ENCODE results near the gene KDM6B. TPM values are rescaled to one million over a fixed set of nuclear protein-coding genes. Genes with fewer than 3 reads are reported as not detected.
A peak's percentile ranks its signal among the peaks of the same experiment; 100 is the strongest.

Gene KDM6B
- total RNA-seq, 1 donor from 2014 or later = 41.0 TPM

- no peak for ATAC-seq
- no peak for DNase-seq (ENCODE audit: low spot score)
- intact Hi-C loops (cut with DNase I) = no loop called here
These were observed 13.0 kb downstream of the KDM6B start for GRCh38 chr17:7846765-7847661.

GRCh38 chr17:7848131-7848579 lies 14.1 kb downstream of the KDM6B start:
- DNase-seq (ENCODE audit: low spot score) (no peak), ATAC-seq (no peak)
- intact Hi-C loops (cut with DNase I) = no loop called here

GRCh38 chr17:7848739-7849129 lies 14.7 kb downstream of the KDM6B start:
- intact Hi-C loops (cut with DNase I) = no loop called here
- ATAC-seq (no peak), DNase-seq (ENCODE audit: low spot score) (no peak)

GRCh38 chr17:7849130-7849750 lies 15.2 kb downstream of the KDM6B start:
- ATAC-seq (no peak), DNase-seq (ENCODE audit: low spot score) (no peak)
- intact Hi-C loops (cut with DNase I) = no loop called here

- intact Hi-C loops (cut with DNase I) = loop anchor here (10.0 kb wide), 1 partner anchor 835 kb away; the partner anchor contains the start of gene RNASEK
- DNase-seq (ENCODE audit: low spot score) (no peak), ATAC-seq (no peak)
These were observed 15.9 kb downstream of the KDM6B start for GRCh38 chr17:7849751-7850504.

DNA sequence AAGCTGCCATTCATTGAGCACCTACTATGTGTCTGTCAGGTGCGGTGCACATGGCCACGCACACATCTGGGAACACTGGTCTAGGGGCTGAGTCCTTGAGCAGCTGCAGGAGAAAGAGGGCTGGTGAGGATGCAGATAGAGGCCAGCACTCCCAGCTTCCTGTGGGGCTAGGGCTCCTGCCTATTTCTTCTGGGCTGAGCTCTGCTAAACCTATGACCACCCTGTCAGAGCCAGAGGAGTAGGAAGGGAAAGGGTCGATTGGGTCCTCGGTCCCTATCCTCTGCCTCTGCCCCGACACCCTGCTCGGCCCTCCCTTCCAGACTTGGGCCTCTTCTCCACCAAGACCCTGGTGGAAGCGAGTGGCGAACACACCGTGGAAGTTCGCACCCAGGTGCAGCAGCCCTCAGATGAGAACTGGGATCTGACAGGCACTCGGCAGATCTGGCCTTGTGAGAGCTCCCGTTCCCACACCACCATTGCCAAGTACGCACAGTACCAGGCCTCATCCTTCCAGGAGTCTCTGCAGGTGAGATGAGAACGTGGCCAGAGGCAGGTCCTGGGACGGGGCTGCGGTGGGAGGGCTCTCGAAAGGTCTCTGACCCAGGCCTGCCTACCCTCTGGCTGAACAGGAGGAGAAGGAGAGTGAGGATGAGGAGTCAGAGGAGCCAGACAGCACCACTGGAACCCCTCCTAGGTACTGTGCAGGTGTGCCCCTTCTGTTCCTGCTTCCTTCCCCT lies 16.9 kb downstream of the KDM6B start:
- ATAC-seq (peak; percentile 0), DNase-seq (ENCODE audit: low spot score) (no peak)
- intact Hi-C loops (cut with DNase I) = loop anchor here (10.0 kb wide), 1 partner anchor 836 kb away; the partner anchor contains the start of gene RNASEK

GRCh38 chr17:7851438-7852261 lies 17.6 kb downstream of the KDM6B start:
- peak; percentile 75 for ATAC-seq
- DNase-seq (ENCODE audit: low spot score) = peak; percentile 94
- intact Hi-C loops (cut with DNase I) = loop anchor here (10.0 kb wide), 1 partner anchor 837 kb away; the partner anchor contains the start of gene RNASEK

- intact Hi-C loops (cut with DNase I) = loop anchor here (10.0 kb wide), 1 partner anchor 837 kb away; the partner anchor contains the start of gene RNASEK
- DNase-seq (ENCODE audit: low spot score) = peak; percentile 73
- ATAC-seq = no peak
These were observed 18.2 kb downstream of the KDM6B start for GRCh38 chr17:7852262-7852670.

DNA sequence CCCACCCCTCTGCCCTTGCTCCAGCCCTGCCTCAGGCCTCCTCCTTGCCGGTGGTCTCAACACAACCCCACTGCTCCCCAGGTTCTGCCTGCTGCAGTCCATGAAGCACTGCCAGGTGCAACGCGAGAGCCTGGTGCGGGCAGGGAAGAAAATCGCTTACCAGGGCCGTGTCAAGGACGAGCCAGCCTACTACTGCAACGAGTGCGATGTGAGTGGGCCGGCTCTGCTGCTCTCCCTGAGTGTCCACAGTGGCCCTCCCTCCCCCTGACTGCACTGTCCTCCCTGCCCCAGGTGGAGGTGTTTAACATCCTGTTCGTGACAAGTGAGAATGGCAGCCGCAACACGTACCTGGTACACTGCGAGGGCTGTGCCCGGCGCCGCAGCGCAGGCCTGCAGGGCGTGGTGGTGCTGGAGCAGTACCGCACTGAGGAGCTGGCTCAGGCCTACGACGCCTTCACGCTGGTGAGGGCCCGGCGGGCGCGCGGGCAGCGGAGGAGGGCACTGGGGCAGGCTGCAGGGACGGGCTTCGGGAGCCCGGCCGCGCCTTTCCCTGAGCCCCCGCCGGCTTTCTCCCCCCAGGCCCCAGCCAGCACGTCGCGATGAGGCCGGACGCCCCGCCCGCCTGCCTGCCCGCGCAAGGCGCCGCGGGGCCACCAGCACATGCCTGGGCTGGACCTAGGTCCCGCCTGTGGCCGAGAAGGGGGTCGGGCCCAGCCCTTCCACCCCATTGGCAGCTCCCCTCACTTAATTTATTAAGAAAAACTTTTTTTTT lies 19.1 kb downstream of the KDM6B start:
- intact Hi-C loops (cut with DNase I) = loop anchor here (10.0 kb wide), 1 partner anchor 838 kb away; the partner anchor contains the start of gene RNASEK
- ATAC-seq (no peak), DNase-seq (ENCODE audit: low spot score) (no peak)

- intact Hi-C loops (cut with DNase I) = loop anchor here (10.0 kb wide), 1 partner anchor 839 kb away; the partner anchor contains the start of gene RNASEK
- DNase-seq (ENCODE audit: low spot score) (no peak), ATAC-seq (no peak)
These were observed 19.6 kb downstream of the KDM6B start for GRCh38 chr17:7853691-7854038.

GRCh38 chr17:7854078-7854777 lies 20.2 kb downstream of the KDM6B start:
- DNase-seq (ENCODE audit: low spot score) = no peak
- ATAC-seq = no peak
- intact Hi-C loops (cut with DNase I) = loop anchor here (10.0 kb wide), 1 partner anchor 839 kb away; the partner anchor contains the start of gene RNASEK

DNA sequence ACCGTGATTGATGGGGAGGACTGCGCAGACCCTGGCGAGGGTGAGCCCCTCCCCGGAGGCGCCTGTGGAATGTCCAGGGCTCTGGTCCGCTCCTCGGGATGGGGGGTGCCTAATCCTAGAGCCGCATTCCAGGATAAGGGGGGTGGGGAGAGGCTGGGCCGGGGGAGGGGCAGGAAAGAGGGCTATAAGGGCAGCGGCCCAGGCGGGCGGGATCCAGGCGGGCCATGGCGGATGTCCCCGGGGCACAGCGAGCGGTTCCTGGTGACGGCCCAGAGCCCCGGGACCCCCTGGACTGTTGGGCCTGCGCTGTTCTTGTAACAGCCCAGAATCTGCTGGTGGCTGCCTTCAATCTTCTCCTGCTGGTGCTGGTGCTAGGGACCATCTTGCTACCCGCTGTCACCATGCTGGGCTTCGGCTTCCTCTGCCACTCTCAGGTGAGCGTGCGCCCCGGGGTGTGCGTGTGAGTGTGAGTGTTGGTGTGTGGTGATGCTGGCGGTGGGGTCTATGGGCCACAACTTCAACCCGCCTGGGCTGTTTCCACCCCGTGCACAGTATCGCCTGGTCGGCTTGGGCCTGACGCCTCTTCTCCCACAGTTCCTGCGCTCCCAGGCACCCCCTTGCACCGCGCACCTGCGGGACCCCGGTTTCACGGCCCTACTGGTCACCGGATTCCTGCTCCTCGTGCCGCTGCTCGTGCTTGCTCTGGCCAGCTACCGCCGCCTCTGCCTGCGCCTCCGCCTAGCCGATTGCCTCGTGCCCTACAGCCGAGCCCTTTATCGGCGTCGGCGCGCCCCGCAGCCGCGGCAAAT lies 21.0 kb downstream of the KDM6B start, which contains the start of gene TMEM88:
TMEM88 (plus strand) TSS at position 216 of the 809 bp plus-strand sequence; CDS start at position 225, 9 bp downstream.
- intact Hi-C loops (cut with DNase I) = loop anchor here (10.0 kb wide), 1 partner anchor 840 kb away; the partner anchor contains the start of gene RNASEK
- peak; percentile 68 for DNase-seq (ENCODE audit: low spot score)
- no peak for ATAC-seq

DNA sequence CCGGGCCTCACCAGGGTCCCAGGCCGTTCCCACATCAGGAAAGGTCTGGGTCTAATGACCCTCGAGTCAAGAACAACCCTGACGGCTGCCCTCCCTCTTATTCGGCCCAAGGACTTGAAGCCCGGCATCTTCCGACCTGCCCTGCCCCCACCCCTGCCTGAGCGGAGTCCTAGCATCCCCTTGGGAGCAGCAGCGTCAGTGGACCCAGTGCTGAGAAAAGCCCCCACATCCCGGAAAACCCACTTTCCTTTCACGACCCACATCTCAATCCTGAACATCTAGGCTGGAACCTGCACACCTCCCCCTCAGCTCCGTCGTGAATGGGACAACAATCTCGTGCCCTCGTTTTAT lies 21.6 kb downstream of the KDM6B start:
- DNase-seq (ENCODE audit: low spot score) (peak; percentile 78), ATAC-seq (no peak)
- intact Hi-C loops (cut with DNase I) = loop anchor here (10.0 kb wide), 1 partner anchor 841 kb away; the partner anchor contains the start of gene RNASEK

DNA sequence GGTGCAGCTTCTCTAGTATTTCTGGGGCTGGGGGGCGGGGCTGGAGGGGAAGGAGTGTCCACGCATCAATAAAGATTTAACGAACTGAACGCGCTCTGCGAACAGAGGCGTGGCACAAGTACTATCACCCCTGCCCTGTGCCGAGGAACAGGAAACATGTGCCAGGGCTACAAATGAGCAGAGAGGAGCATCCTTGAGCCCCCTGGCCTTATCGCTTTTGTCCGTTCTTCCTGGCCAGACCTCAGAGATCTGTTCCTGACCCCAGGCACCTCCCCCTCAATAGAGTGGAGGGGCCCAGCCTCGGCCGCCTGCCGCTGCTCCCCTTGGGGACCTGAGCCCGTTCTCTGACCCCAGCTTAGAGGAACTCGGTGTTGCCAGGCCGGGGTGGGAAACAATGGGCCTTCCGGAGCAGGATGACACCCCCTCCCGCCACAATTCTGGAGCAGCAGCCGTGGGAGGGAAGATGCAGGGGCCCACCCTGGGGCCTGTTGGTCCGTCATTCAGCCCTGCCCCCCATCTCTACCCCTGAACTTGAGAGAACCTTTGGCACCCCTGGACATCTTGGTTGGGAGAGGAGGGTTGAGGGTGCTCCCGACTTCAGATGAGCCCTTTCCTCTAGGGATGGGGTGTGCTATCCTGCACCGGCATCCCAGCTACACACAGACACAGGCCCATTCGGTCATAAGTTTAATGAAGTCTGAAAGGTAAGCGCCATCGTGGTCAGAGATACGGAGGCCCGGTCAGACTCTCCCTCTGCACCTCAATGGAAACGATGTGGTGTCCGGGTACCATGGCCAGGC lies 22.2 kb downstream of the KDM6B start:
- ATAC-seq (peak; percentile 4), DNase-seq (ENCODE audit: low spot score) (peak; percentile 78)
- intact Hi-C loops (cut with DNase I) = loop anchor here (10.0 kb wide), 1 partner anchor 841 kb away; the partner anchor contains the start of gene RNASEK
